GM13977 (cell line): ENCODE results near the gene ITSN2.
"Not testable (repeated sequence)": the region's sequence is repeated elsewhere in the genome, so short reads cannot be mapped to it uniquely, and the experiment has no call there.

Experiments used
- DNase-seq: peaks from one replicate; pipeline ENCODE4 v3.0.0; 2012; ENCODE audit warnings: low spot score
- CTCF ChIP-seq: IDR thresholded peaks from 2 replicates; pipeline ENCODE4 v1.5.1; 2012; ENCODE audit warnings: mild to moderate bottlenecking, control low read depth; ENCODE audit not compliant: insufficient read depth; ENCODE audit errors: extremely low read depth, missing control alignments
- in situ Hi-C: fragments of 300-500 bp; cut with MboI; formaldehyde crosslinking; loops from one replicate; pipeline ENCODE4 v1.12.0; 2022; ENCODE audit warnings: low sequenced_read_pairs, low pct_unique_long_range_greater_than_20kb, mixed read lengths, inconsistent platforms; ENCODE audit not compliant: unreplicated experiment

Gene ITSN2

DNA sequence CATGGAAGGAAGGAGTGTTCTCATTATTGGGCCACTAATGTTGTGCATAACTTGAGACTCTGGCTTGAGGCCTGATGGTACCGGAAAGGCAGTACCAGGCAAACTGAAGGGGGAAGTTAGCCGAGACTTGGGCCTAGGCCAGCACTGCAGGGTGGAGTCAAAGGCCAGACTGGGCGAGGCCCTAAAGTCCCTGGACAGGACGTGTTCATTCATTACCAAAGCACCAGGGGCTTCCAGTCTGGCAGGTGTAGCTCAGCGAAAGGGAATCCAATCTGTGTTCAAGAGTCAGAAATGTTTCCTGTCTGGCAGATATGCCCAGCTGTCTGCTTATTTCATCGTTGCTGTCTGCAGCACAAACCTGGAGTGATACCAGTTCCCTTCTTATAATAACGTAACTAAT lies 4.7 kb upstream of the ITSN2 start:
- no peak for TF ChIP-seq CTCF
- peak; percentile 27 for DNase-seq
- in situ Hi-C loops: no loop called here

DNA sequence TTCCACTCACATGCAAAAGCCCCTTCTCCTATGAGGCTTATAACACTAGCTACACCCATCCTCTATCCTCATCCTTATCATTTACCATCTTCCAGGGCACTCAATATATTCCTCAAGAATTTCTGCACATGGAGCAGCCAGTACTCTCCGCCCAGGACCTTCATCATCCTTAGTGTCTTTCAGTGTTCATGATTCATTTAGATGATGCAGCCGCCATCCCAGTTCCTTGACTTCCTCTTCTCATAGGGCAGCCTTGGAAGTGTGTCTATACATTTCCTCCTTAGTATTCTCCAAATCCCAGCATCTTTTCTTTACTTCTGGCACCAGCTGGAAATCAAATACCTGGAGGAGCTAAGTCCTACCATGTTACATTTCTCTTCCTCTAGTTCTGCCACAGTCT lies 3.0 kb upstream of the ITSN2 start:
- no peak for TF ChIP-seq CTCF
- DNase-seq: no peak
- in situ Hi-C loops: no loop called here

DNA sequence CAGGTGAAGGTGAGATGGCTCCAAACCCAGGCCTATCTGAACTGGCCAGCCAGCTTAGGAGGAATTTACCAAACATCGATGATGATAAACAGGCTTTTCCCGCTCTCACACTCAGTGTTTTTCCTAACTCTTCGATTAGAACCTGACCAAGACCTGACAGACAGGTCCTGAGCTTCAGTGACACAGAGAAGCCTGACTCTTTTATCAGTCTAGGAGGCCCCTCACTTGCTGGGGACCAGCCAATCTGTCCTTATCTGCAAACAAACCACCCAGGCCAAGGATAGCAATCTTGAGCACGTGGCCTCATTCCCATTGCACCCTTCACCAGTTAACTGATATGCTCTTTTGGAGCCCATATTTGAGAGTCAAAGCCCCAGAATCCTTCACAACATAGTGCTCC lies 1.9 kb upstream of the ITSN2 start:
- in situ Hi-C loops: no loop called here
- no peak for TF ChIP-seq CTCF
- DNase-seq: no peak

GRCh38 chr2:24360963-24361330 lies 611 bp upstream of the ITSN2 start:
- DNase-seq: no peak
- TF ChIP-seq CTCF: no peak
- in situ Hi-C loops: no loop called here

DNA sequence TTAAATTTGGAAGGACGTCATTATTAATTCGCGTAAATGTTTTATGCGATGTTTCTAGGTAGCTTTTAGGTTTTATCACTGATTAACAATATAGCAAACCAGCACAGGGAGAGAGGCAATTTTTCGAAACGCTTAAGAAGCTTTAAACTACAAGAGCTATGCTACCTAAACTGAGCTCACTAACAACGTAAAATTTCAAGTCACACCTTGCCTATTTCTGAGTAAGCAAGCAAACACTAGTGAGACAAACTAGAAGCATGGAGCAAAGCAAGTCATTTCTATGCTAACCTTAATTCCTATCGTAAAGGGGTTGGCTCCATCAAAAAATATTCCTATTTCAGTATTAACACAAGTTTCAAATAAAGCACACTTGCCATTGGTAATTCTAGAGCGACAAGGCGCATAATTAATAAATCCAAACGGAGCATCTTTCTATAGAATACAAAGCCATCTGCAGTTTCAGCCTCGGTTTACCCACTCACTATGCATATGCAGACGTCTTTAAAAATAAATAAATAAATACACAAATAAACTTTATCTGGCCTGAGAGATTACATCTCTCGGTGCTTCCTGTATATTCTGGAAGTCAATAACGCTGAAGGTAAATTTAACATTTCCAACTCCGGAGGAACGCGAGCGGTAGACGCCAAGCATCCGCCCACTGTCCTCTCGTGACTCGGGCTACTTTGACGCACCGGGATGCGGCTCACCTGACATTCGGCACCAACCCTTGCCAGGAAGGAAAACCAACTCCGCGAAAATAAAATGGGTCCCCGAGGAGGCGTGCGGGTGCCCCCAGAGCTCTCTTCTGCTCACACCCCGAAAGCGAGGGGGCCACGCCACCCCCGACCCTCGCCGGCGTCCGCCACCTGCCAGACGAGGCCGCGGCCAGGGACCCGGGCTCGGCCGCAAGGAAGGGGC lies 947 bp downstream of the ITSN2 start:
- no peak for DNase-seq
- TF ChIP-seq CTCF: no peak
- in situ Hi-C loops: no loop called here

DNA sequence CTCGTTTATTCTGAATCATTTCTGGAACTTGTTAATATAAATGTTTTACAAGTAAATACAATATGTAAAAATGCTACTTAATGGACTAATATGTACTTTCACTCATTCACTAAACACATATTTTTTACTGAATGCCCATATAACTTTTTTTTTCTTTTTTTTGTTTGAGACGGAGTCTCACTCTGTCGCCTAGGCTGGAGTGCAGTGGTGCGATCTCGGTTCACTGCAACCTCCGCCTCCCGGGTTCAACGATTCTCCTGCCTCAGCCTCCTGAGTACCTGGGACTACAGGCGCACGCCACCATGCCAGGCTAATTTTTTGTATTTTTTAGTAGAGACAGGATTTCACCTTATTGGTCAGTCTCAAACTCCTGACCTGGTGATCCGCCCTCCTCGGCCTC lies 2.6 kb downstream of the ITSN2 start:
- in situ Hi-C loops: not testable (repeated sequence)

GRCh38 chr2:24357115-24357514 lies 3.2 kb downstream of the ITSN2 start:
- in situ Hi-C loops, DNase-seq: not testable (repeated sequence)

More for the DNA sequence above, 2.6 kb downstream of the ITSN2 start:
- DNase-seq: not testable (repeated sequence)

DNA sequence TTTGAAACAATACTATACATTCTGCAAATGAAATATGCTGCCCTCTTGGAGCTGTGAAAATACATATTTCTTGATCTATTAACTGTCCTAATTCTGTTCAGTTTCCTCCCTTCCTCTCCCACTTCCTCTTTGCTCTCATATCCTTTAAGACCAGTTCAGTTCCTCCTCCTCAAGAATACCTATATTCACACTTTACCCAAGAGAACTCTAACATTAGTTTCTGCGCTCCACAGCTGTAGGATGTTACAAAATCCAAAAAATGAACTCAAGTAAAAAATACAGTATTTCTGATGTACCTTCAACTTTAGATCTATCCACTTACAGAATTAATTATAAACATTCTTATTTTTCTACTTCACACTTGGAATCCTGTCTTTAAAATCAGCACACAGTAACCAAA lies 5.4 kb downstream of the ITSN2 start:
- DNase-seq: no peak
- no peak for TF ChIP-seq CTCF
- in situ Hi-C loops: no loop called here
